Right kidney (tissue), 1 donor: ENCODE data around the gene HYAL3.
"Not testable (repeated sequence)": the region's sequence is repeated elsewhere in the genome, so short reads cannot be mapped to it uniquely, and the experiment has no call there.

Source experiments
- DNase-seq: peaks from one replicate; pipeline ENCODE4 v3.0.0-alpha.2; 2016

HYAL3 gene

GRCh38 chr3:50289130-50289529 lies 10.1 kb downstream of the HYAL3 start:
- no peak for DNase-seq

- no peak for DNase-seq
Observed at GRCh38 chr3:50288387-50289007, 10.7 kb downstream of the HYAL3 start.

GRCh38 chr3:50287262-50287661 lies 11.9 kb downstream of the HYAL3 start:
- no peak for DNase-seq

- no peak for DNase-seq
Observed at GRCh38 chr3:50286322-50287227, 12.6 kb downstream of the HYAL3 start.

- not testable (repeated sequence) for DNase-seq
Observed at GRCh38 chr3:50284121-50284520, 15.1 kb downstream of the HYAL3 start.

- DNase-seq, result no peak
Observed at GRCh38 chr3:50279255-50280016, 19.8 kb downstream of the HYAL3 start.

- DNase-seq, result no peak
Observed at GRCh38 chr3:50278880-50279224, 20.4 kb downstream of the HYAL3 start, which contains the start of gene LSMEM2. Gene LSMEM2 (plus strand): TSS chr3:50279087. CDS start chr3:50279114, 27 bp downstream.

- DNase-seq, result no peak
Observed at GRCh38 chr3:50278123-50278879, 20.9 kb downstream of the HYAL3 start.

GRCh38 chr3:50276762-50277101 lies 22.5 kb downstream of the HYAL3 start:
- DNase-seq, result no peak

GRCh38 chr3:50275996-50276761 lies 23.0 kb downstream of the HYAL3 start:
- no peak for DNase-seq

- no peak for DNase-seq
Observed at GRCh38 chr3:50275141-50275995, 23.8 kb downstream of the HYAL3 start.

GRCh38 chr3:50274371-50275104 lies 24.7 kb downstream of the HYAL3 start:
- DNase-seq, result peak; percentile 59

GRCh38 chr3:50273689-50274065 lies 25.5 kb downstream of the HYAL3 start:
- no peak for DNase-seq

GRCh38 chr3:50272911-50273688 lies 26.1 kb downstream of the HYAL3 start:
- peak; percentile 89 for DNase-seq

- not testable (repeated sequence) for DNase-seq
Observed at GRCh38 chr3:50272538-50272910, 26.7 kb downstream of the HYAL3 start.

- no peak for DNase-seq
Observed at GRCh38 chr3:50271314-50271936, 27.8 kb downstream of the HYAL3 start.

GRCh38 chr3:50270422-50271224 lies 28.6 kb downstream of the HYAL3 start:
- no peak for DNase-seq

- DNase-seq, result no peak
Observed at GRCh38 chr3:50269977-50270413, 29.2 kb downstream of the HYAL3 start.
